ENCODE data around the gene CYP27B1.

- TF ChIP-seq CTCF (IDR thresholded peaks at IDR 0.05) (no peak), EP300 (IDR thresholded peaks at IDR 0.05) (no peak)
Measured at GRCh38 chr12:57724936-57725740, 41.7 kb downstream of the CYP27B1 start.

Measured in stomach (tissue), 4 donors.